Glutamatergic neuron (in vitro differentiated cells): ENCODE data around the gene C1orf116. TPM values are rescaled to one million over a fixed set of nuclear protein-coding genes. Genes with fewer than 3 reads are reported as not detected.

Experiments used
- DNase-seq: peaks from one replicate; pipeline ENCODE4 v3.0.0; 2022
- H3K27ac Mint-ChIP-seq: one replicate; pipeline ENCODE4 v1.8.0; 2020; ENCODE audit warnings: mild to moderate bottlenecking, mixed read lengths, inconsistent platforms; ENCODE audit not compliant: unreplicated experiment
- H3K27me3 Mint-ChIP-seq: one replicate; pipeline ENCODE4 v1.8.0; 2020; ENCODE audit warnings: mild to moderate bottlenecking, moderate library complexity, mixed read lengths, inconsistent platforms; ENCODE audit not compliant: unreplicated experiment
- H3K36me3 Mint-ChIP-seq: one replicate; pipeline ENCODE4 v1.8.0; 2020; ENCODE audit warnings: mild to moderate bottlenecking, mixed read lengths, inconsistent platforms; ENCODE audit not compliant: unreplicated experiment
- H3K4me1 Mint-ChIP-seq: one replicate; pipeline ENCODE4 v1.8.0; 2020; ENCODE audit warnings: mild to moderate bottlenecking, low read depth, mixed read lengths, inconsistent platforms; ENCODE audit not compliant: unreplicated experiment
- H3K4me3 Mint-ChIP-seq: one replicate; pipeline ENCODE4 v1.8.0; 2020; ENCODE audit warnings: mild to moderate bottlenecking, mixed read lengths, inconsistent platforms; ENCODE audit not compliant: unreplicated experiment
- H3K9me3 Mint-ChIP-seq: one replicate; pipeline ENCODE4 v1.8.0; 2020; ENCODE audit warnings: mild to moderate bottlenecking, moderate library complexity, mixed read lengths, inconsistent platforms; ENCODE audit not compliant: unreplicated experiment
- CTCF ChIP-seq: fragments of 200-600 bp; sonication (generic); IDR thresholded peaks from one replicate; pipeline ENCODE4 v1.5.0; 2021; ENCODE audit not compliant: partially characterized antibody, unreplicated experiment
- total RNA-seq: library from RNA; stranded (reverse); fragmentation: NEBNext Ultra II Directional; extraction: Animal tissue kit (Norgen Biotek cat#: 25700); gene quantifications from one replicate; pipeline ENCODE4 v1.2.1, GENCODE V29; 2021; ENCODE audit not compliant: unreplicated experiment

C1orf116 gene
- total RNA-seq, 1 donor from 2014 or later, result not detected

GRCh38 chr1:207072233-207072632, 39.7 kb upstream of the C1orf116 start:
- H3K36me3 Mint-ChIP-seq, result no peaks in the 10 kb centered on the region
- H3K9me3 Mint-ChIP-seq, result no peaks in the 10 kb centered on the region
- TF ChIP-seq CTCF, result no peak
- no peak overlapping the region for H3K4me3 Mint-ChIP-seq
- H3K27me3 Mint-ChIP-seq, result no peaks in the 10 kb centered on the region
- no peak overlapping the region for H3K27ac Mint-ChIP-seq
- no peak for DNase-seq
- no peaks in the 10 kb centered on the region for H3K4me1 Mint-ChIP-seq

GRCh38 chr1:207071426-207071825, 38.9 kb upstream of the C1orf116 start:
- H3K9me3 Mint-ChIP-seq, result no peaks in the 10 kb centered on the region
- no peaks in the 10 kb centered on the region for H3K4me1 Mint-ChIP-seq
- H3K36me3 Mint-ChIP-seq, result no peaks in the 10 kb centered on the region
- no peak overlapping the region for H3K4me3 Mint-ChIP-seq
- H3K27ac Mint-ChIP-seq, result no peak overlapping the region
- no peaks in the 10 kb centered on the region for H3K27me3 Mint-ChIP-seq
- no peak for DNase-seq
- no peak for TF ChIP-seq CTCF

- Mint-ChIP-seq H3K27me3 (no peaks in the 10 kb centered on the region), H3K36me3 (no peaks in the 10 kb centered on the region), H3K4me1 (no peaks in the 10 kb centered on the region), H3K9me3 (no peaks in the 10 kb centered on the region), H3K4me3 (no peak overlapping the region), H3K27ac (no peak overlapping the region)
- no peak for DNase-seq
- no peak for TF ChIP-seq CTCF
These were observed 38.3 kb upstream of the C1orf116 start for GRCh38 chr1:207070811-207071210.

- Mint-ChIP-seq H3K9me3 (no peaks in the 10 kb centered on the region), H3K4me3 (no peak overlapping the region)
These were observed 37.4 kb upstream of the C1orf116 start for GRCh38 chr1:207069858-207070506.

More at GRCh38 chr1:207069858-207070506, 37.4 kb upstream of the C1orf116 start:
- Mint-ChIP-seq H3K4me1 (no peaks in the 10 kb centered on the region), H3K36me3 (no peaks in the 10 kb centered on the region), H3K27me3 (no peaks in the 10 kb centered on the region), H3K27ac (no peak overlapping the region)
- no peak for TF ChIP-seq CTCF
- no peak for DNase-seq
